WTC11 (cell line): ENCODE results near the gene EVA1C. TPM values are rescaled to one million over a fixed set of nuclear protein-coding genes. Genes with fewer than 3 reads are reported as not detected.
A peak's percentile ranks its signal among the peaks of the same experiment; 100 is the strongest.

ENCODE experiments used
- ATAC-seq: fragments of 200-7000 bp; cut with Tn5 transposase; 2 replicates; pipeline ENCODE4 v1.10.0; 2021; ENCODE audit warnings: mild to moderate bottlenecking, moderate library complexity
- CTCF ChIA-PET: fragments of 300-600 bp; sonication (Branson Sonifier 250); formaldehyde crosslinking; loops from one replicate; lab custom pipeline; 2021; ENCODE audit warnings: antibody characterized with exemption; lab: Charles Lee
- POLR2A ChIA-PET: fragments of 350-600 bp; sonication (Branson Sonifier 250); formaldehyde crosslinking; loops from one replicate; lab custom pipeline; 2021; ENCODE audit warnings: antibody characterized with exemption; lab: Charles Lee
- DNase-seq: peaks from one replicate; pipeline ENCODE4 v3.0.0; 2021; ENCODE audit warnings: low spot score
- H3K27ac Mint-ChIP-seq: 2 replicates; pipeline ENCODE4 v1.8.0; 2021; ENCODE audit warnings: mixed read lengths
- H3K27me3 Mint-ChIP-seq: 2 replicates; pipeline ENCODE4 v1.8.0; 2021; ENCODE audit warnings: low read depth, mild to moderate bottlenecking, moderate library complexity, mixed read lengths
- H3K36me3 Mint-ChIP-seq: 2 replicates; pipeline ENCODE4 v1.8.0; 2021; ENCODE audit warnings: mixed read lengths
- H3K4me1 Mint-ChIP-seq: 2 replicates; pipeline ENCODE4 v1.8.0; 2022; ENCODE audit warnings: mixed read lengths
- H3K4me3 Mint-ChIP-seq: 2 replicates; pipeline ENCODE4 v1.8.0; 2021; ENCODE audit warnings: mild to moderate bottlenecking, moderate library complexity, mixed read lengths
- H3K9me3 Mint-ChIP-seq: 2 replicates; pipeline ENCODE4 v1.8.0; 2021; ENCODE audit warnings: mixed read lengths
- CBFB ChIP-seq: sonication (generic); formaldehyde crosslinking; IDR thresholded peaks from 2 replicates; pipeline ENCODE4 v1.8.1; 2022; ENCODE audit warnings: mild to moderate bottlenecking, low read depth, missing genetic modification reagents
- CREM ChIP-seq: sonication (generic); formaldehyde crosslinking; IDR thresholded peaks from 2 replicates; pipeline ENCODE4 v1.8.1; 2022; ENCODE audit warnings: mild to moderate bottlenecking, missing genetic modification reagents, moderate library complexity
- FOXJ3 ChIP-seq: sonication (generic); formaldehyde crosslinking; IDR thresholded peaks from 2 replicates; pipeline ENCODE4 v1.9.0; 2021; ENCODE audit warnings: missing genetic modification reagents, mild to moderate bottlenecking, borderline replicate concordance
- GRHL2 ChIP-seq: fragments of 250-450 bp; sonication (Bioruptor Pico); IDR thresholded peaks from 2 replicates; pipeline ENCODE4 v1.8.0; 2022; ENCODE audit warnings: mild to moderate bottlenecking, moderate library complexity; ENCODE audit not compliant: insufficient replicate concordance, severe bottlenecking
- JUN ChIP-seq: sonication (generic); formaldehyde crosslinking; IDR thresholded peaks from 2 replicates; pipeline ENCODE4 v1.8.0; 2023; ENCODE audit warnings: mild to moderate bottlenecking, missing genetic modification reagents
- NFE2L1 ChIP-seq: sonication (generic); formaldehyde crosslinking; IDR thresholded peaks from 2 replicates; pipeline ENCODE4 v1.8.1; 2023; ENCODE audit warnings: missing genetic modification reagents
- NR2C2 ChIP-seq: sonication (generic); formaldehyde crosslinking; IDR thresholded peaks from 2 replicates; pipeline ENCODE4 v1.8.0; 2022; ENCODE audit warnings: mild to moderate bottlenecking, missing genetic modification reagents
- RELA ChIP-seq: sonication (generic); formaldehyde crosslinking; IDR thresholded peaks from 2 replicates; pipeline ENCODE4 v1.8.1; 2022; ENCODE audit warnings: missing genetic modification reagents, mild to moderate bottlenecking, borderline replicate concordance
- ZBTB21 ChIP-seq: sonication (generic); formaldehyde crosslinking; IDR thresholded peaks from 2 replicates; pipeline ENCODE4 v1.8.1; 2023; ENCODE audit warnings: mild to moderate bottlenecking, missing genetic modification reagents, borderline replicate concordance
- ZNF121 ChIP-seq: sonication (generic); formaldehyde crosslinking; IDR thresholded peaks from 2 replicates; pipeline ENCODE4 v1.8.0; 2023; ENCODE audit warnings: missing genetic modification reagents
- ZNF138 ChIP-seq: sonication (generic); formaldehyde crosslinking; conservative IDR thresholded peaks from 2 replicates; pipeline ENCODE4 v1.8.1; 2022; ENCODE audit warnings: mild to moderate bottlenecking, moderate library complexity, missing genetic modification reagents
- ZNF416 ChIP-seq: fragments of 250-450 bp; sonication (Bioruptor Pico); IDR thresholded peaks from 2 replicates; pipeline ENCODE4 v1.9.0; 2021; ENCODE audit warnings: mild to moderate bottlenecking, inconsistent platforms
- total RNA-seq: library from RNA; stranded (reverse); gene quantifications from 3 replicates; pipeline ENCODE4 v1.2.3, GENCODE V29; 2021
- TF ChIP-seq, protein P1 (sequence below): fragments of 200-600 bp; IDR thresholded peaks from 2 replicates; pipeline ENCODE4 v1.8.0; 2022; ENCODE audit warnings: antibody characterized with exemption
- TF ChIP-seq, protein P2 (sequence below): sonication (generic); formaldehyde crosslinking; IDR thresholded peaks from 2 replicates; pipeline ENCODE4 v1.8.0; 2023; ENCODE audit warnings: missing genetic modification reagents, mild to moderate bottlenecking, borderline replicate concordance
- TF ChIP-seq, protein P3 (sequence below): fragments of 250-450 bp; sonication (Bioruptor Pico); IDR thresholded peaks from 2 replicates; pipeline ENCODE4 v1.8.0; 2021; ENCODE audit warnings: mild to moderate bottlenecking
- TF ChIP-seq, protein P4 (sequence below): fragments of 250-450 bp; sonication (Bioruptor Pico); IDR thresholded peaks from 2 replicates; pipeline ENCODE4 v1.9.0; 2021; ENCODE audit warnings: mild to moderate bottlenecking, borderline replicate concordance
- TF ChIP-seq, protein P5 (sequence below): sonication (generic); formaldehyde crosslinking; conservative IDR thresholded peaks from 2 replicates; pipeline ENCODE4 v1.8.1; 2022; ENCODE audit warnings: mild to moderate bottlenecking, missing genetic modification reagents
- TF ChIP-seq, protein P6 (sequence below): sonication (generic); formaldehyde crosslinking; IDR thresholded peaks from 2 replicates; pipeline ENCODE4 v1.8.1; 2023; ENCODE audit warnings: mild to moderate bottlenecking, moderate library complexity, missing genetic modification reagents
- TF ChIP-seq, protein P7 (sequence below): sonication (generic); formaldehyde crosslinking; IDR thresholded peaks from 2 replicates; pipeline ENCODE4 v1.8.0; 2022; ENCODE audit warnings: mild to moderate bottlenecking, missing genetic modification reagents

EVA1C gene
- total RNA-seq, 1 experiment from 2014 or later: 3.1 TPM

DNA sequence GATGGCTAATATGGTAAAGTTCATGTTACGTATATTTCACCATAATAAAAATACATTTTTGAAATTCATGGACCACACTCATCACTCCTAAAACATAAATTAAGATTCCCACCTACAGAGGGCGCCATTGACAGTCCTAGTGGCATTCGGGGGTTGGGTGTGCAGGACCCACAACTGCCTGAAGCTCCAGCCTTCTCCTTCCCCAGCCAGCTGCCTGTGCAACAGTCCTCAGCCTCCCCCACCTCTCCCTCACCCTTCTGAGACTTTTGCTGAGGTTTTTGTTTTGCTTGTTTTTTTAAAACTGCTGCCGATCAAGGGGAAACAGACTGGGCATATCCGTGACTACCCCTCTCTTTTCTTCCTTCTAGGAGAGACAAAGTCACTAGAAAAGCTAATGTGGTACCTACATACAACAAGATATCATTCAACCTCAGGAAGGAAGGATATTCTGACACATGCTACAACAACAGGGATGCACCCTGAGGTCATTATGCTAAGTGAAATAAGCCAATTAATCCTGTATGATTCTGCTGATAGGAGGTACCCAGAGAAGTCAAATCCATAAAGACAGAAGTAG, 9.2 kb upstream of the EVA1C start:
- peak; percentile 58 for DNase-seq
- no peak overlapping the region for H3K4me3 Mint-ChIP-seq
- POLR2A ChIA-PET: interaction anchor here (0.7 kb wide), 1 partner anchor 18 kb away, joined by 4 read pairs; no protein-coding TSS in a partner anchor
- peaks cover 7% of the 10 kb centered on the region for H3K27me3 Mint-ChIP-seq
- H3K36me3 Mint-ChIP-seq: no peaks in the 10 kb centered on the region
- CTCF ChIA-PET: interaction anchor here (0.6 to 7.3 kb wide), 44 partner anchors 8 to 373 kb away, joined by 3 to 141 read pairs (median 4); partner anchors contain the start of genes CFAP298, EVA1C, SYNJ1 and URB1
- TF ChIP-seq FOXJ3 (CRISPR knock-in tag) (no peak), ZNF138 (CRISPR knock-in tag) (no peak), ZNF416 (no peak)
- TF ChIP-seq, protein P1, sequence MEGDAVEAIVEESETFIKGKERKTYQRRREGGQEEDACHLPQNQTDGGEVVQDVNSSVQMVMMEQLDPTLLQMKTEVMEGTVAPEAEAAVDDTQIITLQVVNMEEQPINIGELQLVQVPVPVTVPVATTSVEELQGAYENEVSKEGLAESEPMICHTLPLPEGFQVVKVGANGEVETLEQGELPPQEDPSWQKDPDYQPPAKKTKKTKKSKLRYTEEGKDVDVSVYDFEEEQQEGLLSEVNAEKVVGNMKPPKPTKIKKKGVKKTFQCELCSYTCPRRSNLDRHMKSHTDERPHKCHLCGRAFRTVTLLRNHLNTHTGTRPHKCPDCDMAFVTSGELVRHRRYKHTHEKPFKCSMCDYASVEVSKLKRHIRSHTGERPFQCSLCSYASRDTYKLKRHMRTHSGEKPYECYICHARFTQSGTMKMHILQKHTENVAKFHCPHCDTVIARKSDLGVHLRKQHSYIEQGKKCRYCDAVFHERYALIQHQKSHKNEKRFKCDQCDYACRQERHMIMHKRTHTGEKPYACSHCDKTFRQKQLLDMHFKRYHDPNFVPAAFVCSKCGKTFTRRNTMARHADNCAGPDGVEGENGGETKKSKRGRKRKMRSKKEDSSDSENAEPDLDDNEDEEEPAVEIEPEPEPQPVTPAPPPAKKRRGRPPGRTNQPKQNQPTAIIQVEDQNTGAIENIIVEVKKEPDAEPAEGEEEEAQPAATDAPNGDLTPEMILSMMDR: peak; percentile 59; the same call in 1 of the 2 replicates
- peak; percentile 97 for ATAC-seq
- peaks cover 13% of the 10 kb centered on the region for H3K4me1 Mint-ChIP-seq
- H3K9me3 Mint-ChIP-seq: no peaks in the 10 kb centered on the region
- no peak overlapping the region; the same call in 1 of the 2 replicates for H3K27ac Mint-ChIP-seq

DNA sequence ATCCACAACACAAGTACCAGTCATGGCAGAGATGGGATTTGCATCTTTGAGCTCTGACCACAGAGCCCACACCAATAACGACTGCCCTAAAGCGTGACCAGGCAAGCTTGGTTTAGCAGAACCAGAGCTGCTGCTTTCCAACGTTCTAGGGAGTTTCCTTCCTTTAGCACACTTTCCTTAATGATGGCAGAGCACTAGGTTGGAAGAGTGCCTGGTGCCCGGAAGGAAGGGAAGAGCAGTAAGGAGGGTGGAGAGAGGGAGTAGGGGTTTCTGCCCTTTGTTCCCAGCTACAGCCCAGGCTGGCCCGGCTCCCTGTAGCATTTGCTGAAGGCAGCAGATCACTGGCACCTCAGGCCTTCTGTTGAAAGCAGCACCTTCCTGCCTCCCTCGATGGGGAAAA, 6.1 kb upstream of the EVA1C start:
- ATAC-seq: no peak
- CTCF ChIA-PET: interaction anchor here (0.7 to 7.3 kb wide), 4 partner anchors 156 to 196 kb away, joined by 5 to 141 read pairs (median 28); no protein-coding TSS in a partner anchor
- peaks cover 24% of the 10 kb centered on the region for H3K27me3 Mint-ChIP-seq
- TF ChIP-seq, protein P2, sequence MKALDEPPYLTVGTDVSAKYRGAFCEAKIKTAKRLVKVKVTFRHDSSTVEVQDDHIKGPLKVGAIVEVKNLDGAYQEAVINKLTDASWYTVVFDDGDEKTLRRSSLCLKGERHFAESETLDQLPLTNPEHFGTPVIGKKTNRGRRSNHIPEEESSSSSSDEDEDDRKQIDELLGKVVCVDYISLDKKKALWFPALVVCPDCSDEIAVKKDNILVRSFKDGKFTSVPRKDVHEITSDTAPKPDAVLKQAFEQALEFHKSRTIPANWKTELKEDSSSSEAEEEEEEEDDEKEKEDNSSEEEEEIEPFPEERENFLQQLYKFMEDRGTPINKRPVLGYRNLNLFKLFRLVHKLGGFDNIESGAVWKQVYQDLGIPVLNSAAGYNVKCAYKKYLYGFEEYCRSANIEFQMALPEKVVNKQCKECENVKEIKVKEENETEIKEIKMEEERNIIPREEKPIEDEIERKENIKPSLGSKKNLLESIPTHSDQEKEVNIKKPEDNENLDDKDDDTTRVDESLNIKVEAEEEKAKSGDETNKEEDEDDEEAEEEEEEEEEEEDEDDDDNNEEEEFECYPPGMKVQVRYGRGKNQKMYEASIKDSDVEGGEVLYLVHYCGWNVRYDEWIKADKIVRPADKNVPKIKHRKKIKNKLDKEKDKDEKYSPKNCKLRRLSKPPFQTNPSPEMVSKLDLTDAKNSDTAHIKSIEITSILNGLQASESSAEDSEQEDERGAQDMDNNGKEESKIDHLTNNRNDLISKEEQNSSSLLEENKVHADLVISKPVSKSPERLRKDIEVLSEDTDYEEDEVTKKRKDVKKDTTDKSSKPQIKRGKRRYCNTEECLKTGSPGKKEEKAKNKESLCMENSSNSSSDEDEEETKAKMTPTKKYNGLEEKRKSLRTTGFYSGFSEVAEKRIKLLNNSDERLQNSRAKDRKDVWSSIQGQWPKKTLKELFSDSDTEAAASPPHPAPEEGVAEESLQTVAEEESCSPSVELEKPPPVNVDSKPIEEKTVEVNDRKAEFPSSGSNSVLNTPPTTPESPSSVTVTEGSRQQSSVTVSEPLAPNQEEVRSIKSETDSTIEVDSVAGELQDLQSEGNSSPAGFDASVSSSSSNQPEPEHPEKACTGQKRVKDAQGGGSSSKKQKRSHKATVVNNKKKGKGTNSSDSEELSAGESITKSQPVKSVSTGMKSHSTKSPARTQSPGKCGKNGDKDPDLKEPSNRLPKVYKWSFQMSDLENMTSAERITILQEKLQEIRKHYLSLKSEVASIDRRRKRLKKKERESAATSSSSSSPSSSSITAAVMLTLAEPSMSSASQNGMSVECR: no peak
- TF ChIP-seq, protein P3, sequence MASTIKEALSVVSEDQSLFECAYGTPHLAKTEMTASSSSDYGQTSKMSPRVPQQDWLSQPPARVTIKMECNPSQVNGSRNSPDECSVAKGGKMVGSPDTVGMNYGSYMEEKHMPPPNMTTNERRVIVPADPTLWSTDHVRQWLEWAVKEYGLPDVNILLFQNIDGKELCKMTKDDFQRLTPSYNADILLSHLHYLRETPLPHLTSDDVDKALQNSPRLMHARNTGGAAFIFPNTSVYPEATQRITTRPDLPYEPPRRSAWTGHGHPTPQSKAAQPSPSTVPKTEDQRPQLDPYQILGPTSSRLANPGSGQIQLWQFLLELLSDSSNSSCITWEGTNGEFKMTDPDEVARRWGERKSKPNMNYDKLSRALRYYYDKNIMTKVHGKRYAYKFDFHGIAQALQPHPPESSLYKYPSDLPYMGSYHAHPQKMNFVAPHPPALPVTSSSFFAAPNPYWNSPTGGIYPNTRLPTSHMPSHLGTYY: no peak
- no peak for TF ChIP-seq ZNF121 (CRISPR knock-in tag)
- TF ChIP-seq NFE2L1: no peak
- no peak for TF ChIP-seq ZNF416
- TF ChIP-seq, protein P4, sequence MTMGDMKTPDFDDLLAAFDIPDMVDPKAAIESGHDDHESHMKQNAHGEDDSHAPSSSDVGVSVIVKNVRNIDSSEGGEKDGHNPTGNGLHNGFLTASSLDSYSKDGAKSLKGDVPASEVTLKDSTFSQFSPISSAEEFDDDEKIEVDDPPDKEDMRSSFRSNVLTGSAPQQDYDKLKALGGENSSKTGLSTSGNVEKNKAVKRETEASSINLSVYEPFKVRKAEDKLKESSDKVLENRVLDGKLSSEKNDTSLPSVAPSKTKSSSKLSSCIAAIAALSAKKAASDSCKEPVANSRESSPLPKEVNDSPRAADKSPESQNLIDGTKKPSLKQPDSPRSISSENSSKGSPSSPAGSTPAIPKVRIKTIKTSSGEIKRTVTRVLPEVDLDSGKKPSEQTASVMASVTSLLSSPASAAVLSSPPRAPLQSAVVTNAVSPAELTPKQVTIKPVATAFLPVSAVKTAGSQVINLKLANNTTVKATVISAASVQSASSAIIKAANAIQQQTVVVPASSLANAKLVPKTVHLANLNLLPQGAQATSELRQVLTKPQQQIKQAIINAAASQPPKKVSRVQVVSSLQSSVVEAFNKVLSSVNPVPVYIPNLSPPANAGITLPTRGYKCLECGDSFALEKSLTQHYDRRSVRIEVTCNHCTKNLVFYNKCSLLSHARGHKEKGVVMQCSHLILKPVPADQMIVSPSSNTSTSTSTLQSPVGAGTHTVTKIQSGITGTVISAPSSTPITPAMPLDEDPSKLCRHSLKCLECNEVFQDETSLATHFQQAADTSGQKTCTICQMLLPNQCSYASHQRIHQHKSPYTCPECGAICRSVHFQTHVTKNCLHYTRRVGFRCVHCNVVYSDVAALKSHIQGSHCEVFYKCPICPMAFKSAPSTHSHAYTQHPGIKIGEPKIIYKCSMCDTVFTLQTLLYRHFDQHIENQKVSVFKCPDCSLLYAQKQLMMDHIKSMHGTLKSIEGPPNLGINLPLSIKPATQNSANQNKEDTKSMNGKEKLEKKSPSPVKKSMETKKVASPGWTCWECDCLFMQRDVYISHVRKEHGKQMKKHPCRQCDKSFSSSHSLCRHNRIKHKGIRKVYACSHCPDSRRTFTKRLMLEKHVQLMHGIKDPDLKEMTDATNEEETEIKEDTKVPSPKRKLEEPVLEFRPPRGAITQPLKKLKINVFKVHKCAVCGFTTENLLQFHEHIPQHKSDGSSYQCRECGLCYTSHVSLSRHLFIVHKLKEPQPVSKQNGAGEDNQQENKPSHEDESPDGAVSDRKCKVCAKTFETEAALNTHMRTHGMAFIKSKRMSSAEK (CRISPR knock-in tag): no peak
- TF ChIP-seq, protein P5, sequence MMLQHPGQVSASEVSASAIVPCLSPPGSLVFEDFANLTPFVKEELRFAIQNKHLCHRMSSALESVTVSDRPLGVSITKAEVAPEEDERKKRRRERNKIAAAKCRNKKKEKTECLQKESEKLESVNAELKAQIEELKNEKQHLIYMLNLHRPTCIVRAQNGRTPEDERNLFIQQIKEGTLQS (CRISPR knock-in tag): no peak
- TF ChIP-seq, protein P6, sequence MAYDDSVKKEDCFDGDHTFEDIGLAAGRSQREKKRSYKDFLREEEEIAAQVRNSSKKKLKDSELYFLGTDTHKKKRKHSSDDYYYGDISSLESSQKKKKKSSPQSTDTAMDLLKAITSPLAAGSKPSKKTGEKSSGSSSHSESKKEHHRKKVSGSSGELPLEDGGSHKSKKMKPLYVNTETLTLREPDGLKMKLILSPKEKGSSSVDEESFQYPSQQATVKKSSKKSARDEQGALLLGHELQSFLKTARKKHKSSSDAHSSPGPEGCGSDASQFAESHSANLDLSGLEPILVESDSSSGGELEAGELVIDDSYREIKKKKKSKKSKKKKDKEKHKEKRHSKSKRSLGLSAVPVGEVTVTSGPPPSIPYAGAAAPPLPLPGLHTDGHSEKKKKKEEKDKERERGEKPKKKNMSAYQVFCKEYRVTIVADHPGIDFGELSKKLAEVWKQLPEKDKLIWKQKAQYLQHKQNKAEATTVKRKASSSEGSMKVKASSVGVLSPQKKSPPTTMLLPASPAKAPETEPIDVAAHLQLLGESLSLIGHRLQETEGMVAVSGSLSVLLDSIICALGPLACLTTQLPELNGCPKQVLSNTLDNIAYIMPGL (CRISPR knock-in tag): no peak
- TF ChIP-seq JUN (CRISPR knock-in tag): no peak
- TF ChIP-seq RELA (CRISPR knock-in tag): no peak
- TF ChIP-seq ZBTB21 (CRISPR knock-in tag): no peak
- no peak for TF ChIP-seq CBFB (CRISPR knock-in tag)
- TF ChIP-seq GRHL2 (CRISPR knock-in tag): no peak
- TF ChIP-seq, protein P7, sequence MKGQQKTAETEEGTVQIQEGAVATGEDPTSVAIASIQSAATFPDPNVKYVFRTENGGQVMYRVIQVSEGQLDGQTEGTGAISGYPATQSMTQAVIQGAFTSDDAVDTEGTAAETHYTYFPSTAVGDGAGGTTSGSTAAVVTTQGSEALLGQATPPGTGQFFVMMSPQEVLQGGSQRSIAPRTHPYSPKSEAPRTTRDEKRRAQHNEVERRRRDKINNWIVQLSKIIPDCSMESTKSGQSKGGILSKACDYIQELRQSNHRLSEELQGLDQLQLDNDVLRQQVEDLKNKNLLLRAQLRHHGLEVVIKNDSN (CRISPR knock-in tag): no peak
- TF ChIP-seq CREM (CRISPR knock-in tag): no peak
- TF ChIP-seq NR2C2: no peak

More for the DNA sequence above, 6.1 kb upstream of the EVA1C start:
- no peaks in the 10 kb centered on the region for H3K9me3 Mint-ChIP-seq
- no peak overlapping the region for H3K4me3 Mint-ChIP-seq
- H3K27ac Mint-ChIP-seq: no peak overlapping the region
- no peaks in the 10 kb centered on the region for H3K36me3 Mint-ChIP-seq
- peaks cover 13% of the 10 kb centered on the region for H3K4me1 Mint-ChIP-seq
- POLR2A ChIA-PET: no interaction called here
- no peak for DNase-seq
